Breast epithelium (tissue), 3 donors: ENCODE results near the gene RBBP9.

Experiments used
- CTCF ChIP-seq, 3 donors: fragments of 450-650 bp; IDR thresholded peaks; one replicate each; pipeline ENCODE4 v1.5.1; 2016 to 2017; ENCODE audit warnings: antibody characterized with exemption in 3 of 3, mild to moderate bottlenecking in 3 of 3, moderate library complexity in 3 of 3
- POLR2A ChIP-seq: fragments of 450-650 bp; IDR thresholded peaks from one replicate; pipeline ENCODE4 v1.6.1; 2016; ENCODE audit warnings: antibody characterized with exemption, mild to moderate bottlenecking, moderate library complexity
- POLR2AphosphoS5 ChIP-seq, 3 donors: sonication (generic); formaldehyde crosslinking; IDR thresholded peaks; one replicate each; pipeline ENCODE4 v1.6.1; 2017; ENCODE audit warnings: antibody characterized with exemption in 3 of 3

DNA sequence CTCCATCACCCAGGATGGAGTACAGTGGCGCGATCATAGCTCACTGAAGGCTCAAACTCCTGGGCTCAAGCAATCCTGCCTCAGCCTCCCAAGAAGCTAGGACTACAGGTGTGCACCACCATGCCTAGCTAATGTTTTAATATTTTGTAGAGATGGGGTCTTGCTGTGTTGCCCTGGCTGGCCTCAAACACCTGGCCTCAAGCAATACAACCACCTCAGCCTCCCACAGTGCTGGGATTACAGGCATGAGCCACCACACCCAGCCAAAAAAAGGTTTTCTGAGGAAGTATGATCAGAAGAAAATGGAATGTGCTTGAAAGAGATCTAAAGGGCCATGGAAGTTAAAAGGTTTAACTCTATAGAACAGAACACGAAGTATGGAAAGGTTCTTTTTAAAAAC, 8.7 kb downstream of the RBBP9 start:
- TF ChIP-seq CTCF (IDR thresholded peaks at IDR 0.05) (no peak), POLR2A (no peak), POLR2AphosphoS5 (IDR thresholded peaks at IDR 0.05) (no peak)
